ENCODE measurements around the gene FSTL5. TPM values are rescaled to one million over a fixed set of nuclear protein-coding genes. Genes with fewer than 3 reads are reported as not detected.
"Not testable (repeated sequence)": the region's sequence is repeated elsewhere in the genome, so short reads cannot be mapped to it uniquely, and the experiment has no call there.

Gene FSTL5
- polyA plus RNA-seq (ENCODE audit: low read depth in 6 of 6), result not detected

GRCh38 chr4:162163892-162164759 lies at the start of gene FSTL5:
Gene FSTL5, minus strand, starts transcription at chr4:162164000. Its CDS starts 52,604 bp downstream, at chr4:162111396.
- no peaks in the 10 kb centered on the region for H3K36me3 Mint-ChIP-seq
- peaks cover 0 to 12% (median 0%) of the 10 kb centered on the region in 3 donors for H3K4me1 Mint-ChIP-seq
- H3K27ac Mint-ChIP-seq, result peak within 1 kb of the TSS in 1 of 6 donors; percentile 70
- ATAC-seq (ENCODE audit: low read depth in 2 of 2), result peak; percentile 30 to 55
- peaks cover 0 to 2% (median 0%) of the 10 kb centered on the region in 7 donors for H3K9me3 Mint-ChIP-seq
- peak; percentile 16 for DNase-seq
- peaks cover 0 to 15% (median 13%) of the 10 kb centered on the region in 3 donors for H3K27me3 Mint-ChIP-seq
- H3K4me3 Mint-ChIP-seq, result peak within 1 kb of the TSS; percentile 22 to 78 (median 58)

GRCh38 chr4:162209706-162210105 lies 45.9 kb upstream of the FSTL5 start:
- no peak overlapping the region for H3K27ac Mint-ChIP-seq
- no peaks in the 10 kb centered on the region for H3K27me3 Mint-ChIP-seq
- H3K4me1 Mint-ChIP-seq, result no peaks in the 10 kb centered on the region
- no peak for DNase-seq
- ATAC-seq (ENCODE audit: low read depth in 2 of 2), result no peak
- no peak overlapping the region for H3K4me3 Mint-ChIP-seq
- H3K36me3 Mint-ChIP-seq, result no peaks in the 10 kb centered on the region
- peaks cover 0 to 6% (median 2%) of the 10 kb centered on the region in 7 donors for H3K9me3 Mint-ChIP-seq

GRCh38 chr4:162203478-162203877 lies 39.7 kb upstream of the FSTL5 start:
- not testable (repeated sequence) for H3K4me3 Mint-ChIP-seq; ATAC-seq (ENCODE audit: low read depth in 2 of 2); H3K4me1 Mint-ChIP-seq; H3K27ac Mint-ChIP-seq; H3K27me3 Mint-ChIP-seq; DNase-seq; H3K9me3 Mint-ChIP-seq; H3K36me3 Mint-ChIP-seq

- no peak for DNase-seq
- no peak for ATAC-seq (ENCODE audit: low read depth in 2 of 2)
- no peak overlapping the region for H3K4me3 Mint-ChIP-seq
Observed at GRCh38 chr4:162201673-162202072, 37.9 kb upstream of the FSTL5 start.

GRCh38 chr4:162170509-162170908 lies 6.7 kb upstream of the FSTL5 start:
- DNase-seq, result no peak
- Mint-ChIP-seq H3K9me3 (peaks cover 0 to 2% (median 0%) of the 10 kb centered on the region in 7 donors), H3K4me3 (no peak overlapping the region), H3K4me1 (no peaks in the 10 kb centered on the region), H3K27me3 (peaks cover 0 to 4% (median 3%) of the 10 kb centered on the region in 3 donors), H3K27ac (no peak overlapping the region), H3K36me3 (no peaks in the 10 kb centered on the region)
- no peak for ATAC-seq (ENCODE audit: low read depth in 2 of 2)

More at GRCh38 chr4:162201673-162202072, 37.9 kb upstream of the FSTL5 start:
- no peaks in the 10 kb centered on the region for H3K36me3 Mint-ChIP-seq
- H3K27me3 Mint-ChIP-seq, result no peaks in the 10 kb centered on the region
- H3K4me1 Mint-ChIP-seq, result no peaks in the 10 kb centered on the region
- no peak overlapping the region for H3K27ac Mint-ChIP-seq
- peaks cover 0 to 7% (median 2%) of the 10 kb centered on the region in 7 donors for H3K9me3 Mint-ChIP-seq

GRCh38 chr4:162164906-162165510 lies 1.2 kb upstream of the FSTL5 start:
- no peak for DNase-seq
- peaks cover 0 to 12% (median 0%) of the 10 kb centered on the region in 3 donors for H3K4me1 Mint-ChIP-seq
- no peak overlapping the region for H3K27ac Mint-ChIP-seq
- peaks cover 0 to 2% (median 0%) of the 10 kb centered on the region in 7 donors for H3K9me3 Mint-ChIP-seq
- no peak overlapping the region for H3K4me3 Mint-ChIP-seq
- no peak for ATAC-seq (ENCODE audit: low read depth in 2 of 2)
- H3K27me3 Mint-ChIP-seq, result peaks cover 0 to 15% (median 13%) of the 10 kb centered on the region in 3 donors
- no peaks in the 10 kb centered on the region for H3K36me3 Mint-ChIP-seq

GRCh38 chr4:162162672-162163071 lies 1.1 kb downstream of the FSTL5 start:
- Mint-ChIP-seq H3K4me1 (peaks cover 0 to 12% (median 0%) of the 10 kb centered on the region in 3 donors), H3K9me3 (peaks cover 0 to 2% (median 0%) of the 10 kb centered on the region in 7 donors), H3K4me3 (no peak overlapping the region), H3K36me3 (no peaks in the 10 kb centered on the region), H3K27ac (no peak overlapping the region), H3K27me3 (peaks cover 0 to 15% (median 13%) of the 10 kb centered on the region in 3 donors)
- ATAC-seq (ENCODE audit: low read depth in 2 of 2) (no peak), DNase-seq (no peak)

- H3K36me3 Mint-ChIP-seq, result no peaks in the 10 kb centered on the region
- H3K4me1 Mint-ChIP-seq, result no peaks in the 10 kb centered on the region
- peaks cover 0 to 1% (median 0%) of the 10 kb centered on the region in 7 donors for H3K9me3 Mint-ChIP-seq
- H3K4me3 Mint-ChIP-seq, result no peak overlapping the region
- ATAC-seq (ENCODE audit: low read depth in 2 of 2) (no peak), DNase-seq (no peak)
- peaks cover 0 to under 1% (median 0%) of the 10 kb centered on the region in 3 donors for H3K27me3 Mint-ChIP-seq
- no peak overlapping the region for H3K27ac Mint-ChIP-seq
Observed at GRCh38 chr4:162157241-162157640, 6.6 kb downstream of the FSTL5 start.

- Mint-ChIP-seq H3K27me3 (no peaks in the 10 kb centered on the region), H3K27ac (no peak overlapping the region), H3K36me3 (no peaks in the 10 kb centered on the region), H3K4me1 (no peaks in the 10 kb centered on the region), H3K4me3 (no peak overlapping the region), H3K9me3 (peaks cover 0 to 1% (median 0%) of the 10 kb centered on the region in 7 donors)
- ATAC-seq (ENCODE audit: low read depth in 2 of 2), result no peak
- DNase-seq, result no peak
Observed at GRCh38 chr4:162154862-162155540, 8.8 kb downstream of the FSTL5 start.

GRCh38 chr4:162151850-162152249 lies 11.9 kb downstream of the FSTL5 start:
- H3K4me3 Mint-ChIP-seq, result no peak overlapping the region
- peaks cover 0 to 1% (median 0%) of the 10 kb centered on the region in 7 donors for H3K9me3 Mint-ChIP-seq
- ATAC-seq (ENCODE audit: low read depth in 2 of 2), result no peak
- no peaks in the 10 kb centered on the region for H3K36me3 Mint-ChIP-seq
- H3K27me3 Mint-ChIP-seq, result no peaks in the 10 kb centered on the region
- no peak overlapping the region for H3K27ac Mint-ChIP-seq
- no peak for DNase-seq
- H3K4me1 Mint-ChIP-seq, result no peaks in the 10 kb centered on the region

GRCh38 chr4:162151386-162151785 lies 12.4 kb downstream of the FSTL5 start:
- Mint-ChIP-seq H3K4me3 (no peak overlapping the region), H3K27me3 (no peaks in the 10 kb centered on the region), H3K9me3 (peaks cover 0 to 1% (median 0%) of the 10 kb centered on the region in 7 donors), H3K27ac (no peak overlapping the region), H3K4me1 (no peaks in the 10 kb centered on the region), H3K36me3 (no peaks in the 10 kb centered on the region)
- DNase-seq (no peak), ATAC-seq (ENCODE audit: low read depth in 2 of 2) (no peak)

- DNase-seq (no peak), ATAC-seq (ENCODE audit: low read depth in 2 of 2) (no peak)
- Mint-ChIP-seq H3K9me3 (peaks cover 0 to 1% (median 0%) of the 10 kb centered on the region in 7 donors), H3K27ac (no peak overlapping the region), H3K27me3 (no peaks in the 10 kb centered on the region), H3K4me1 (no peaks in the 10 kb centered on the region), H3K36me3 (no peaks in the 10 kb centered on the region), H3K4me3 (no peak overlapping the region)
Observed at GRCh38 chr4:162149644-162150043, 14.2 kb downstream of the FSTL5 start.

GRCh38 chr4:162140051-162140683 lies 23.6 kb downstream of the FSTL5 start:
- Mint-ChIP-seq H3K4me3 (no peak overlapping the region), H3K4me1 (no peaks in the 10 kb centered on the region), H3K9me3 (peaks cover 0 to 19% (median 0%) of the 10 kb centered on the region in 7 donors), H3K27me3 (no peaks in the 10 kb centered on the region), H3K27ac (no peak overlapping the region), H3K36me3 (no peaks in the 10 kb centered on the region)
- no peak for ATAC-seq (ENCODE audit: low read depth in 2 of 2)
- DNase-seq, result no peak
